Cardiac septum (tissue), 1 donor: ENCODE measurements around the gene KIN. TPM values are rescaled to one million over a fixed set of nuclear protein-coding genes. Genes with fewer than 3 reads are reported as not detected.
"Not testable (repeated sequence)": the region's sequence is repeated elsewhere in the genome, so short reads cannot be mapped to it uniquely, and the experiment has no call there.

ENCODE experiments used
- DNase-seq: peaks from one replicate; pipeline ENCODE4 v3.0.0-alpha.2; 2020; ENCODE audit warnings: low spot score
- intact Hi-C: fragments of 100-400 bp; cut with DNase I; formaldehyde crosslinking; loops from one replicate; pipeline ENCODE4 v1.14.0; 2022
- long read RNA-seq: library from polyadenylated mRNA; unstranded; transcript quantifications from one replicate; pipeline ENCODE4 v2.0.0, GENCODE V29; 2021
- total RNA-seq: library from RNA; stranded (reverse); fragmentation: NEBNext Ultra II Directional; extraction: Animal tissue kit (Norgen Biotek cat#: 25700); gene quantifications from one replicate; pipeline ENCODE4 v1.2.1, GENCODE V29; 2021
- donor health status: DM: no; HTN: no; CAD: no.

Gene KIN, protein sequence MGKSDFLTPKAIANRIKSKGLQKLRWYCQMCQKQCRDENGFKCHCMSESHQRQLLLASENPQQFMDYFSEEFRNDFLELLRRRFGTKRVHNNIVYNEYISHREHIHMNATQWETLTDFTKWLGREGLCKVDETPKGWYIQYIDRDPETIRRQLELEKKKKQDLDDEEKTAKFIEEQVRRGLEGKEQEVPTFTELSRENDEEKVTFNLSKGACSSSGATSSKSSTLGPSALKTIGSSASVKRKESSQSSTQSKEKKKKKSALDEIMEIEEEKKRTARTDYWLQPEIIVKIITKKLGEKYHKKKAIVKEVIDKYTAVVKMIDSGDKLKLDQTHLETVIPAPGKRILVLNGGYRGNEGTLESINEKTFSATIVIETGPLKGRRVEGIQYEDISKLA
- total RNA-seq, result 7.5 TPM
- long read RNA-seq, full-length matches to known transcripts, result 4 of 13 reads
- long read RNA-seq, partial matches to known transcripts, result 8 of 13 reads
- long read RNA-seq, other reads (novel, unspliced or antisense), result 1 of 13 reads

GRCh38 chr10:7787857-7788638, at the start of gene KIN, which contains the start of gene ATP5F1C:
Gene KIN (minus strand): TSS chr10:7787993. CDS start chr10:7787933, 60 bp downstream.
Gene ATP5F1C (plus strand): TSS chr10:7788177. CDS start chr10:7788208, 31 bp downstream.
- intact Hi-C loops, result loop anchor here (2.0 kb wide), 1 partner anchor 31 kb away; the partner anchor contains the start of gene TAF3
- DNase-seq, result peak; percentile 98

- DNase-seq, result no peak
- intact Hi-C loops, result no loop called here
Measured at GRCh38 chr10:7836571-7836970, 48.8 kb upstream of the KIN start.

DNA sequence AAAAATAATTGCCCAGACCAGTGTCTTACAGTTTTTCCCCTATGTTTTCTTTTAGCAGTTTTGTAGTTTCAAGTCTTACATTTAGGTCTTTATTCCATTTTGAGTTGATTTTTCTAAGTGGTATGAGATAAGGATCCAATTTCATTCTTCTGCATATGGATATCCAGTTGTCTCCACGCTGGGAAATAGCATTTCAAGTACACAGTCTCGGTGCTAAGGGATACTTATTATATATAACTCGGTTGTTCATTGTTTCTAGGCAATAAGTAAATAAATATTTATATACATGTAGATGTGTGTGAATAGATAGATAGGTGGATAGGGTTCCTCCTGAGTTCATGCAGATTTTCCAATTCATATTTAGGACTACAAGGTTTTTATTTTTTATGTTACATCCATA, 46.5 kb upstream of the KIN start:
- DNase-seq, result no peak
- intact Hi-C loops, result no loop called here

- intact Hi-C loops, result no loop called here
- no peak for DNase-seq
Measured at GRCh38 chr10:7833210-7833609, 45.4 kb upstream of the KIN start.

- intact Hi-C loops, result no loop called here
- no peak for DNase-seq
Measured at GRCh38 chr10:7832060-7832459, 44.3 kb upstream of the KIN start.

GRCh38 chr10:7829289-7829834, 41.6 kb upstream of the KIN start:
- intact Hi-C loops, result no loop called here
- no peak for DNase-seq

DNA sequence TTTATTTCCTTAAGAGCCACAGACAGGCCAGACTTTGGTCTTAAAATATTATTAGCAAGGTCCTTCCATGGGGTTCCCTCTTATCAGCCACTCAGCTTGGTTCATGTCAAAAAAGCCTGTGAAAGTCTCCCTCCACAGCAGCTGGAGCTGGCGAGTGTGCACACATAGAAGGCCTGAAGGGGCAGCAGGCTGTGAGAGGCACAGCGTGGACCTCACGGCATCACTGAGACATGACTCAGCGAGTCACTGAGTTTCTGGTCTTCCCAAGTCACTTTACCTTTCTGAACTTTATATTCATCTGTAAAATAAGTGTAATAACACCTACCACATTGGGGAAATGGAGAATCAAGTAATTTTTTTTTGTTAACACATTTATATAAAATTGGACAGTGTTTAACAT, 39.2 kb upstream of the KIN start:
- DNase-seq, result no peak
- intact Hi-C loops, result no loop called here

- no peak for DNase-seq
- intact Hi-C loops, result no loop called here
Measured at GRCh38 chr10:7824251-7824650, 36.5 kb upstream of the KIN start.

DNA sequence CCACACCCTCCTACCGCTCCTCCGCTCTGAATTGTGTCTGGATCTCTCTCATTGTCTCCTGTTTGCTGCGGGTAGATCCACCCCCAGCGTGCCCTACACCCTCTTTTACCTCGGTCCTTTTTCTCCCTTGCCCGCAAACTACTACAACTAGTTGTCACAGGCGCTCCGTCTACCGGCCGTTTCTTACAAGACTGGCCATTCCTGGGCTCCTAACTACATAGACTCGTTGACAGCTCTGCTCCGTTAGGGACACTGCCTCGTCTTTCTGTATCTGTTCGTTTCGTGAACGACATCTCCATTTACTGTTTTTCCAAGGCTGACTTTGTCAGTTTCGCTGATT, 31.3 kb upstream of the KIN start:
- DNase-seq, result no peak
- intact Hi-C loops, result loop anchor here (2.0 kb wide), 1 partner anchor 30 kb away; the partner anchor contains the start of gene ATP5F1C

GRCh38 chr10:7818295-7819120, 30.7 kb upstream of the KIN start, which contains the start of gene TAF3:
Gene TAF3 (plus strand): TSS chr10:7818505. CDS start chr10:7818710, 205 bp downstream.
- DNase-seq, result peak; percentile 96
- intact Hi-C loops, result loop anchor here (2.0 kb wide), 1 partner anchor 30 kb away; the partner anchor contains the start of gene ATP5F1C

DNA sequence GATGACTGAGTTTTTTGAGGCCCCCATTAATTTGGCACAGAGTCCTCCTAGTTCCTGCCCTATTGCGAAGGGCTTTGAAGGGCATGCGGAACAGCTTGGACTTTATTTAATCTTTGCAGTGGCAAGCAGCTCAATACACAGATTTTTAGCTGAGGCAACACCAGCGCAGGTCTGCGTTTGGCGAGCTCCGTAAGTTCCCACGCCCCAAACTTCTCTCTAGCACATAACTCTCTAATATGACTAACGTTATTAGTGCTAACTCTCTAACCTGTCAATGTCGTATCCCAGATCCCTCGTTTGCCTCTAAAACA, 30.1 kb upstream of the KIN start:
- DNase-seq, result no peak
- intact Hi-C loops, result loop anchor here (2.0 kb wide), 1 partner anchor 29 kb away; the partner anchor contains the start of gene ATP5F1C

DNA sequence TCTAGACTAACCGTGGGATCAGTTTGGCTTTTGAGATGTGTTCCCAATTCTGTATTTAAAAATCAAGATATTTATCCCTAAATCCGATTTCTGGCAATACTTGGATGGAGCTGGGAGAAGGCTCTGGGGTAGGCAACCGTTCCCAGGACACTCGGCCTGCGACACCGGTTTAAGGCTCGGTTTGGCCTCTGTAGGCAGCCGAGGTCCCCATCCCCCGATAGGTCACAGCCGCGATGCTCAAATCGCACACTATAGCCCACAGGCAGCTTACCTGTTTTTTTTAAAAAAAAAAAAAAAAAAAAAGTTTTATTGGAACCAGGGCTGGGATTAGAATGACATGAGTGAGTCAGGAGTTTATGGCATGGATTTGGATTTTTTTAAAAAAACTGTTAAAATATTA, 29.8 kb upstream of the KIN start:
- intact Hi-C loops, result no loop called here
- no peak for DNase-seq

- DNase-seq, result no peak
Measured at GRCh38 chr10:7813481-7813880, 25.7 kb upstream of the KIN start.

GRCh38 chr10:7811743-7812142, 23.9 kb upstream of the KIN start:
- intact Hi-C loops, DNase-seq: not testable (repeated sequence)

More at GRCh38 chr10:7813481-7813880, 25.7 kb upstream of the KIN start:
- intact Hi-C loops, result no loop called here

DNA sequence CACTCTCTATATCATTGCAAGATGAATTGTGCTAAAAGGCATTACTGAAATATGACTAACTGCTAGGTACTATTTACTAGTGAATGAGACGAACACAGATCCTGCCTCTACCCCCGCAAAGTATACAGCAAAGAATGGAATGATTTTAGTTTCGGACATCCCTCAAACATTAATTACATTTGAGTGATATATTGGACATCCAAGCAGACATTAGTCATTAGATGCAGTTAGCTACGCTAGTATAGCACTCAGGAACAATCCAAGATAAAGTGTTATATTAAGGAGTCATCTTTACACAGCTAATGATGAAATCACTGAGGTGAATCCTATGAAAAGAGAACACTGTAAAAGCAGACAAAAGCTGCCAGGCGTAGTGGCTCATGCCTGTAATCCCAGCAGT, 23.2 kb upstream of the KIN start:
- no peak for DNase-seq
- intact Hi-C loops, result no loop called here

DNA sequence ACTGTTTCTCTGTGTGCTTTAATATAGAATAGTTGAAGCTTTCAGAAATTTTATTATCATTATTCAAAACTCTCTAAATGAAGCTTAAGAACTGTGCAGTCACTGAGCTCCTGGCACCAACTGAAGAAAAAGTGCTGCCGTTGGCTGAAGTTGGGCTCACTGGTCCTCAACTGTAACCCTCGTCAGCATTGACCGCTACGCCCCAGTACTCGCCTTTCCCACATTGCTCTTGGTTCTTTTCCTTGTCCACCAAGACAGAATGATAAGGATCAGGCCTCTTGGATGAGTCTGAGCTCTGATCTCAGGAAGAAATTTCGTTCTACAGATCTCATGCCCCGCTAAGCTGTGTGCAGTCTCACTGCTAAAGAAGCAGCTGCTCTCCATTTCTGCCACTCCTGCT, 22.6 kb upstream of the KIN start:
- intact Hi-C loops, result no loop called here
- DNase-seq, result no peak

DNA sequence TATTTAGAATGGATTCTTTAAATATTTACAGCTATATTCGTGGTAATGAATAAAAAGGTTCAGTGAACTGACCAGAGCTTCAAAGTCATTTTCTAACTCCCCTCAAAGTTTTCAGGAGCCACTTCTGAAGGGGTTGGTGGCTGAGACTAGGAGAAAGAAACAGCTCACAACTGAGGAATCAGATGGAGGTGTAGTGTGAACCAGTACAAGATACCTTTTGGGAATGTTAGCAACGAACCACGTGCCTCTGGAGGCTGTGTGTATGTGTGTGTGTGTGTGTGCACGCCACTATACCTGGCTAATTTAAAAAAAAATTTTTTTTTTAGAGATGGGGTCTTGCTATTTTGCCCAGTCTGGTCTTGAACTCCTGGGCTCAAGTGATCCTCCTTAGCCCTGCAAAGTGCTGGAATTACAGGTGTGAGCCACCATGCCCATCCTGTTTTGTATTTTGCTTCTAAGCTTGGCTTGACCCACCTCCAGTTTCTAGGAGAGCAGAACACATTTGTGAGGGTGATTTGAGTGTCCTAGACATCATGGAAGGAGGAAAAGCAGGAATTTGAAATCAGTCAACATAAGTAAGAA, 21.0 kb upstream of the KIN start:
- intact Hi-C loops, result no loop called here

GRCh38 chr10:7804741-7805140, 16.9 kb upstream of the KIN start:
- intact Hi-C loops, result no loop called here

More for the DNA sequence above, 21.0 kb upstream of the KIN start:
- DNase-seq, result no peak

GRCh38 chr10:7804216-7804615, 16.4 kb upstream of the KIN start:
- intact Hi-C loops, result no loop called here
- DNase-seq, result no peak

More at GRCh38 chr10:7804741-7805140, 16.9 kb upstream of the KIN start:
- DNase-seq, result no peak
